Transverse colon (tissue), 4 donors: Measurements from ENCODE around the gene SLC4A5. TPM values are rescaled to one million over a fixed set of nuclear protein-coding genes. Genes with fewer than 3 reads are reported as not detected.
"Not testable (repeated sequence)": the region's sequence is repeated elsewhere in the genome, so short reads cannot be mapped to it uniquely, and the experiment has no call there.

Source experiments
- DNase-seq: peaks from one replicate; pipeline ENCODE4 v3.0.0-alpha.2; 2019
- H3K27ac ChIP-seq, 4 donors: fragments of 200-600 bp; sonication (generic); 2 replicates each; pipeline ENCODE4 v1.5.1; 2016 to 2018; ENCODE audit warnings: inconsistent platforms in 4 of 4
- H3K27me3 ChIP-seq: fragments of 200-600 bp; sonication (generic); 2 replicates; pipeline ENCODE4 v1.5.1; 2017; ENCODE audit warnings: inconsistent platforms
- H3K36me3 ChIP-seq, 4 donors: fragments of 200-600 bp; sonication (generic); 2 replicates each; pipeline ENCODE4 v1.5.1; 2017 to 2019; ENCODE audit warnings: inconsistent platforms in 4 of 4
- H3K4me1 ChIP-seq, 4 donors: fragments of 200-600 bp; sonication (generic); 2 replicates each; pipeline ENCODE4 v1.5.1; 2017 to 2020; ENCODE audit warnings: inconsistent platforms in 4 of 4
- H3K4me3 ChIP-seq, 4 donors: fragments of 200-600 bp; sonication (generic); 1 replicate in 1 of 4; 2 replicates in 3 of 4; pipeline versions ENCODE4 v1.5.1 to v1.6.1; 2017 to 2019; ENCODE audit warnings: inconsistent platforms in 4 of 4
- H3K9me3 ChIP-seq, 2 donors: fragments of 200-600 bp; sonication (generic); 2 replicates each; pipeline ENCODE4 v1.5.1; 2017 to 2019; ENCODE audit warnings: inconsistent platforms in 2 of 2
- EP300 ChIP-seq: sonication (generic); formaldehyde crosslinking; IDR thresholded peaks from one replicate; pipeline ENCODE4 v1.6.1; 2017; ENCODE audit warnings: antibody characterized with exemption, low read depth
- POLR2A ChIP-seq: fragments of 450-650 bp; IDR thresholded peaks from one replicate; pipeline ENCODE4 v1.6.1; 2016; ENCODE audit warnings: antibody characterized with exemption, mild to moderate bottlenecking, moderate library complexity
- POLR2AphosphoS5 ChIP-seq, 3 donors: sonication (generic); formaldehyde crosslinking; IDR thresholded peaks; one replicate each; pipeline ENCODE4 v1.6.1; 2016; ENCODE audit warnings: antibody characterized with exemption in 3 of 3
- WGBS, 2 donors: methylation state at CpG; one replicate each; pipeline ENCODE4 v1.1.5; 2018; ENCODE audit warnings: low coverage in 1 of 2; 5-methylcytosine and 5-hydroxymethylcytosine counted together
- in situ Hi-C, 4 donors: fragments of 200-750 bp; cut with MboI; loops; one replicate each; pipeline versions ENCODE4 v1.15.0 to v1.15.1; 2017; ENCODE audit warnings: low sequenced_read_pairs in 3 of 4, low pct_ligation_motif_present in 1 of 4, low pct_unique_long_range_greater_than_20kb in 1 of 4
- intact Hi-C: fragments of 100-400 bp; cut with DNase I; formaldehyde crosslinking; loops from one replicate; pipeline ENCODE4 v1.15.1; 2023; ENCODE audit warnings: low total_unique reads
- total RNA-seq, 4 donors: library from RNA; depleted of rRNA; stranded (reverse); fragments of >200 nt; gene quantifications; one replicate each; pipeline ENCODE4 v1.1.0, GENCODE V29; 2016
- TF ChIP-seq, protein P1 (sequence below), 5 experiments: fragments of 200-600 bp in 3 of 5; fragments of 450-650 bp in 2 of 5; sonication (generic) in 3 of 5; IDR thresholded peaks; 1 replicate in 2 of 5; 2 replicates in 3 of 5; pipeline ENCODE4 v1.5.1; 2016 to 2017; ENCODE audit warnings: antibody characterized with exemption in 5 of 5, inconsistent platforms in 3 of 5, mild to moderate bottlenecking in 2 of 5, moderate library complexity in 1 of 5

SLC4A5 gene
- total RNA-seq, 4 donors from 2014 or later = 0.37 to 6.1 (median 3.5) TPM

DNA sequence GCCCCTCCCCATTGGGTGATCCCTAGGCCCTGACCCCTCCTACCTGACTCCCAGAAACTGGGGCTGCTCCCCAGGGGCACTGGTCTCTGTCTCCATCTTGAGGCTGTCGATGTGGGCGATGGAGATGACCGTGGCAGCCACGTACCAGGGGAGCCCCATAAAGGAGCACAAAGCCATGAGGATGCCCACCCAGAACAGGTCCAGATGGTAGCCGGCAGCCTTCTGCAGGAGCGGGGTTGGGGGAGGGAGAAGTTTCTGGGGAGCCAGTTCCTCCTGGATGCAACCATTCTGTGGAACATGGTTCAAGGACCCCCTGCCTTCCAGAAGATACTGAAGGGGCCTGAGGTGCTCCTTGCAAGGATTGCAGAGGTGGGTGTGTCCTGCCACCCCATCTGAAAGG lies 110.8 kb downstream of the SLC4A5 start:
- WGBS, 2 donors = 89% methylated on average over 6 of the region's 6 CpGs; no CpG with 5 or more reads in 1 of the 2 donors
- Histone ChIP-seq H3K27me3 (no peaks in the 10 kb centered on the region), H3K4me3 (no peak overlapping the region), H3K36me3 (no peaks in the 10 kb centered on the region), H3K4me1 (no peaks in the 10 kb centered on the region), H3K9me3 (no peaks in the 10 kb centered on the region), H3K27ac (no peak overlapping the region)
- TF ChIP-seq, protein P1, sequence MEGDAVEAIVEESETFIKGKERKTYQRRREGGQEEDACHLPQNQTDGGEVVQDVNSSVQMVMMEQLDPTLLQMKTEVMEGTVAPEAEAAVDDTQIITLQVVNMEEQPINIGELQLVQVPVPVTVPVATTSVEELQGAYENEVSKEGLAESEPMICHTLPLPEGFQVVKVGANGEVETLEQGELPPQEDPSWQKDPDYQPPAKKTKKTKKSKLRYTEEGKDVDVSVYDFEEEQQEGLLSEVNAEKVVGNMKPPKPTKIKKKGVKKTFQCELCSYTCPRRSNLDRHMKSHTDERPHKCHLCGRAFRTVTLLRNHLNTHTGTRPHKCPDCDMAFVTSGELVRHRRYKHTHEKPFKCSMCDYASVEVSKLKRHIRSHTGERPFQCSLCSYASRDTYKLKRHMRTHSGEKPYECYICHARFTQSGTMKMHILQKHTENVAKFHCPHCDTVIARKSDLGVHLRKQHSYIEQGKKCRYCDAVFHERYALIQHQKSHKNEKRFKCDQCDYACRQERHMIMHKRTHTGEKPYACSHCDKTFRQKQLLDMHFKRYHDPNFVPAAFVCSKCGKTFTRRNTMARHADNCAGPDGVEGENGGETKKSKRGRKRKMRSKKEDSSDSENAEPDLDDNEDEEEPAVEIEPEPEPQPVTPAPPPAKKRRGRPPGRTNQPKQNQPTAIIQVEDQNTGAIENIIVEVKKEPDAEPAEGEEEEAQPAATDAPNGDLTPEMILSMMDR (IDR thresholded peaks at IDR 0.05) = no peak
- TF ChIP-seq POLR2AphosphoS5 (IDR thresholded peaks at IDR 0.05) = no peak
- no peak for TF ChIP-seq EP300
- no peak for TF ChIP-seq POLR2A
- intact Hi-C loops (no loop called here), in situ Hi-C loops (no loop called here)
- DNase-seq = no peak

DNA sequence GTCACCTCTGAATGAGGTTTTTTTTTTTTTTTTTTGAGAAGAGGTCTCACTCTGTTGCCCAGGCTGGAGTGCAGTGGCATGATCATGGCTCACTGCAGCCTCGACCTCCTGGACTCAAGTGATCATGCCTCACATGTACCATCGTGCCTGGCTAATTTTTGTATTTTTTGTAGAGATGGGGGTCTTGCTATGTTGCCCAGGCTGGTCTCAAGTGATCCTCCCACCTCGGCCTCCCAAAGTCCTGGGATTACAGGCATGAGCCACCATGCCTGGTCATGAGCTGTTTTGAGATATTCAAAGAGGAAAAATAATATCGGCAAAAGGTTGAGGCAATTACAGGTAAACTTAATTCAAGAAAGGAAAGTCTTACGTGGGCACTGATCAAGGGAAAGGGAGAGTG lies 113.4 kb downstream of the SLC4A5 start:
- H3K27me3 ChIP-seq, H3K27ac ChIP-seq, H3K36me3 ChIP-seq, H3K9me3 ChIP-seq, H3K4me1 ChIP-seq, intact Hi-C loops, DNase-seq, H3K4me3 ChIP-seq, in situ Hi-C loops: not testable (repeated sequence)
- 82 to 100% methylated on average over 2 to 5 of the region's 5 CpGs for WGBS, 2 donors

DNA sequence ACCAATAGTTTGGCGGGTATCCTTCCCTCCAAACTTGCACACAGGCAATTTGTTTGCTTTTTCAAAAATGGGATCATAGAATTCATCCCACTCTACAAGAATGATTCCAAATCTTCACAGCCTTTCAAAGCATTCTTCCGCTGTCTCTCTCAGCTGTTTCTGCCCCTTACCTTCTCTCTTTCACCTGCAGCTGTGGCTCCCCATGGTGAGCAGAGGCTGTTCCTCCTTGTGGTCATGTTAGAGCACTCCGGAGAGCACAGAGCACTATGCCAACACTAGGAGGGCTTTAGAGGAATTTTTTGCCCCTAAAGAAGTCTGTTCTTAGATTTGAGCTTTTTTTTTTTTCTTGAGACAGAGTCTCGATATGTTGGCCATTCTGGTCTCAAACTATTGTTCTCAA lies 114.4 kb downstream of the SLC4A5 start:
- H3K4me1 ChIP-seq = no peaks in the 10 kb centered on the region
- H3K9me3 ChIP-seq = no peaks in the 10 kb centered on the region
- no peaks in the 10 kb centered on the region for H3K36me3 ChIP-seq
- WGBS, 2 donors = 86 to 100% methylated on average over 1 to 4 of the region's 4 CpGs
- no peak for TF ChIP-seq EP300
- TF ChIP-seq, protein P1 (IDR thresholded peaks at IDR 0.05) = no peak
- no peak for TF ChIP-seq POLR2A
- no peak for TF ChIP-seq POLR2AphosphoS5 (IDR thresholded peaks at IDR 0.05)
- H3K27ac ChIP-seq = no peak overlapping the region
- H3K27me3 ChIP-seq = no peaks in the 10 kb centered on the region
- intact Hi-C loops = no loop called here
- no peak overlapping the region for H3K4me3 ChIP-seq
- in situ Hi-C loops = no loop called here
- no peak for DNase-seq

DNA sequence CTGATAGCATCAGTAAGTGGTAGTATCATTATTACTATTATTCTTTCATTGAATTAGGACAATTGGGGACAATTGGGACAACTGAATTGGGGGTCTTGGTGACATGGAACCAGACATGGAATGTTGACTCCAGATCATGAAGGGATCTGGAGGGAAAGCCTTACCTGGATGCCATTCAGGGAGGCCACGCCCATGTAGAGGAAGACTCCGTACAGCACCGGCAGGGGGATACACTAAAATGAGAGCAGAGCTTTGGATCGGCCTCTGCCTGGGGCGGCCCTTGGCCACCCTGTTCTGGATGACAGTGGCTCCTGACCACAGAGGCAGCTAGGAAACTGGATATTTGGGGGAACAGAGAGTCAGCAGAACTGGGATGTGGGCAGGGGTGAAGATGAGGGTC lies 115.6 kb downstream of the SLC4A5 start:
- H3K4me1 ChIP-seq = no peaks in the 10 kb centered on the region
- no peak overlapping the region for H3K4me3 ChIP-seq
- 82% methylated on average over 5 of the region's 5 CpGs; no CpG with 5 or more reads in 1 of the 2 donors for WGBS, 2 donors
- TF ChIP-seq POLR2AphosphoS5 (IDR thresholded peaks at IDR 0.05) (no peak), EP300 (no peak), POLR2A (no peak)
- TF ChIP-seq, protein P1 (IDR thresholded peaks at IDR 0.05) = no peak
- no peak overlapping the region for H3K27ac ChIP-seq
- H3K9me3 ChIP-seq = no peaks in the 10 kb centered on the region
- in situ Hi-C loops = no loop called here
- H3K27me3 ChIP-seq = no peaks in the 10 kb centered on the region
- intact Hi-C loops = no loop called here
- H3K36me3 ChIP-seq = no peaks in the 10 kb centered on the region
- no peak for DNase-seq

DNA sequence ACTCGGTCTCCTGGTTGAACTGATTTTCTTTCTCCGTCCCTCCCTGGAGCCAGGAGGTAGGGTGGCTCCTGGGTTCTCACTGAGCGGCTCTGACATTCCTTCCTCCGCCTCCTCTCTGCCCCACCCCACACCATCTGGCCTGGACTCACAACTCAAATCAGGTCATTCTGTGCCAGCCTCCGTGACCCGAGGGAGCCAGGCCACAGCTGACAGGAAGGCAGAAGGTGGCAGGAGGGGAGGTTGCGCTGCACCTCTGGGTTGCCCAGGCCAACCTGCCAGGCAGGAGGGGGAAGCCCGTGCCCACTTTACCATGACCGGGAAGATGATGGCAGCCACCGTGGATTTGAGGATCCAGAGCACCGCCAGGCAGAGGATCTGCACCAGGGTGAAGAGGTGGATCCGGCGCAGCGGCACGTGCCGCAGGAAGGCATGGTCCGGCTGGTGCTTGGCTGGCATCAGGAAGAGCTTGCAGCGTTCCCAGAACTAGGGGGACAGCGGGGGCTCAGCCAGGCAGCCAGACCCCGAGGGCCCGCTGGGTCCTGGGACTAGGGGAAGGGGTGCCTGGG lies 116.5 kb downstream of the SLC4A5 start:
- Histone ChIP-seq H3K4me1 (no peaks in the 10 kb centered on the region), H3K27ac (no peak overlapping the region), H3K4me3 (no peak overlapping the region), H3K27me3 (no peaks in the 10 kb centered on the region), H3K36me3 (no peaks in the 10 kb centered on the region), H3K9me3 (no peaks in the 10 kb centered on the region)
- WGBS, 2 donors = 88 to 100% methylated on average over 2 to 16 of the region's 21 CpGs
- intact Hi-C loops = no loop called here
- no peak for DNase-seq
- TF ChIP-seq, protein P1 (IDR thresholded peaks at IDR 0.05) = no peak
- TF ChIP-seq EP300 (no peak), POLR2A (no peak), POLR2AphosphoS5 (IDR thresholded peaks at IDR 0.05) (no peak)
- in situ Hi-C loops = no loop called here
